DOHH2 (cell line): Measurements from ENCODE around the gene FRK.

Experiments used
- EZH2phosphoT487 ChIP-seq: fragments of 200-600 bp; sonication (generic); IDR thresholded peaks from 2 replicates; pipeline ENCODE4 v1.6.1; 2017; ENCODE audit warnings: borderline replicate concordance, mild to moderate bottlenecking, antibody characterized with exemption, low read length, moderate library complexity, mixed read lengths
- TF ChIP-seq, protein P1 (sequence below): fragments of 200-600 bp; sonication (generic); IDR thresholded peaks from one replicate; pipeline ENCODE4 v1.5.1; 2014; ENCODE audit warnings: antibody characterized with exemption, mild to moderate bottlenecking, low read depth, low read length; ENCODE audit not compliant: poor library complexity, severe bottlenecking

DNA sequence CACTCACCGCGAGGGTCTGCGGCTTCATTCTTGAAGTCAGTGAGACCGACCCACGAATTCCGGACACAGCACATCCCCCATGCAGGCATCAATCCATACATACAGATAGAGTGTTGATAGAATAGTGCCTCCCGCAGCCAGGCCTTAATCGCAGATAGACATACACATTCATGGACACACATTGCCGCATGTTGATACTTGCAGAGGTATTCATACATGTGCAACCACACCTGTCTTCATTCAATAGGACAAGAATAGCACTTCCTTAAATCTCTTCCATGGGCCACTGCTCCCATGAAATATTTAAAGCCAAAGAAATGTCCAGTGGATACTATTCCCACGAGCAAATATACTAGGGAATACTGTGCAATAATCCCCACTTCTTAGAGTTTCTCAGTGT, 170.5 kb downstream of the FRK start:
- TF ChIP-seq, protein P1, sequence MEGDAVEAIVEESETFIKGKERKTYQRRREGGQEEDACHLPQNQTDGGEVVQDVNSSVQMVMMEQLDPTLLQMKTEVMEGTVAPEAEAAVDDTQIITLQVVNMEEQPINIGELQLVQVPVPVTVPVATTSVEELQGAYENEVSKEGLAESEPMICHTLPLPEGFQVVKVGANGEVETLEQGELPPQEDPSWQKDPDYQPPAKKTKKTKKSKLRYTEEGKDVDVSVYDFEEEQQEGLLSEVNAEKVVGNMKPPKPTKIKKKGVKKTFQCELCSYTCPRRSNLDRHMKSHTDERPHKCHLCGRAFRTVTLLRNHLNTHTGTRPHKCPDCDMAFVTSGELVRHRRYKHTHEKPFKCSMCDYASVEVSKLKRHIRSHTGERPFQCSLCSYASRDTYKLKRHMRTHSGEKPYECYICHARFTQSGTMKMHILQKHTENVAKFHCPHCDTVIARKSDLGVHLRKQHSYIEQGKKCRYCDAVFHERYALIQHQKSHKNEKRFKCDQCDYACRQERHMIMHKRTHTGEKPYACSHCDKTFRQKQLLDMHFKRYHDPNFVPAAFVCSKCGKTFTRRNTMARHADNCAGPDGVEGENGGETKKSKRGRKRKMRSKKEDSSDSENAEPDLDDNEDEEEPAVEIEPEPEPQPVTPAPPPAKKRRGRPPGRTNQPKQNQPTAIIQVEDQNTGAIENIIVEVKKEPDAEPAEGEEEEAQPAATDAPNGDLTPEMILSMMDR, result no peak
- TF ChIP-seq EZH2phosphoT487, result no peak
